ENCODE measurements around the gene RNF214.
"Not testable (repeated sequence)": the region's sequence is repeated elsewhere in the genome, so short reads cannot be mapped to it uniquely, and the experiment has no call there.

RNF214 gene

DNA sequence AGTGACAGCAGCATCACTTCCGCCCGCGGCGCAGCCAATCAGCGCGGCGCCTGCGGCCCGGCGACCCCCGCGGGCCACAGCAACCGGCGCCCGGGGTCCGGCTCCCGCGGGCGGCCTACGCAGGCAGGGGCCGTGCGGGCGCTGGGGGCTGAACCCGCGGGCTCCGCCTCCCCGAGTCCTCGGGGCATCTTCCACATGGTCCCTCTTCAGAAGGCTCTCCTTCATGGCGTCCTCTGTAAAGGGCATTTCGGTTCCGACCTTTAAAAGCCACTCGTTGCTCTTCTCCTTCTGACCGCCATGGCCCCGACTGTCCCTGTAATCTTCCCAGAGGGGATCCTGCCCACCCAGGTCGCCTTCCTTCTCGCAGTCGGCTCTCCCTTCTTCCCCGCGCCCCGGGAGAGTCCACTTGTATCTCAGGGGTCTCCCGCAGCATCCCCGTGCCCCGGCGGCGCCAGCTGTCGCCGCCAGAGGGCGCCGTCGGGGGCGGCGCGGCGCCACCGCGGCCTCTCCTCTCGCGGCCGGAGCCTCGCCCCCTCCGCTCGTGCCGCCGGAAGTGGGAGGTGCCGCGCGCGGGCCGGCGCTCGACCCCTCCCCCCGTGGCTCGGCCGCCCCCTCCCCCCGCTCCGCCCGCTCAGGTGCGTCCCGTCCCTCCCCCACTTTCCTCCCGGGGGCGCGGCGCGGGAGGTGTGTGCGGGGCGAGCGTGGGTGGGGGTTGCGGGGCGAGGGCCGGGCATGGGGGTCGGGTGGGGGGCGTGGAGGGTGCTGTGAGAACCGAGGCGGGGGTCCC is at the start of gene RNF214:
Gene RNF214, plus strand, starts transcription at position 580 of the 787 bp plus-strand sequence. CDS start 1,602 bp downstream, outside the sequence.
- DNase-seq: peak; percentile 76

DNA sequence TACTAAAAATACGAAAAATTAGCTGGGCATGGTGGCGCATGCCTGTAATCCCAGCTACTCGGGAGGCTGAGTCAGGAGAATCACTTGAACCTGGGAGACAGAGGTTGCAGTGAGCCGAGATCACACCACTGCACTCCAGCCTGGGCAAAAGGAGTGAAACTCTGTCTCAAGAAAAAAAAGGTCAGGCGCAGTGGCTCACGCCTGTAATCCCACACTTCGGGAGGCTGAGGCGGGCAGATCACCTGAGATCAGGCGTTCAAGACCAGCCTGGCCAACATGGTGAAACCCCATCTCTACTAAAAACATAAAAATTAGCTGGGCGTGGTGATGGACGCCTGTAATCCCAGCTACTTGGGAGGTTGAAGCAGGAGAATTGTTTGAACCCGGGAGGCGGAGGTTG is 49.3 kb upstream of the RNF214 start:
- DNase-seq: not testable (repeated sequence)

DNA sequence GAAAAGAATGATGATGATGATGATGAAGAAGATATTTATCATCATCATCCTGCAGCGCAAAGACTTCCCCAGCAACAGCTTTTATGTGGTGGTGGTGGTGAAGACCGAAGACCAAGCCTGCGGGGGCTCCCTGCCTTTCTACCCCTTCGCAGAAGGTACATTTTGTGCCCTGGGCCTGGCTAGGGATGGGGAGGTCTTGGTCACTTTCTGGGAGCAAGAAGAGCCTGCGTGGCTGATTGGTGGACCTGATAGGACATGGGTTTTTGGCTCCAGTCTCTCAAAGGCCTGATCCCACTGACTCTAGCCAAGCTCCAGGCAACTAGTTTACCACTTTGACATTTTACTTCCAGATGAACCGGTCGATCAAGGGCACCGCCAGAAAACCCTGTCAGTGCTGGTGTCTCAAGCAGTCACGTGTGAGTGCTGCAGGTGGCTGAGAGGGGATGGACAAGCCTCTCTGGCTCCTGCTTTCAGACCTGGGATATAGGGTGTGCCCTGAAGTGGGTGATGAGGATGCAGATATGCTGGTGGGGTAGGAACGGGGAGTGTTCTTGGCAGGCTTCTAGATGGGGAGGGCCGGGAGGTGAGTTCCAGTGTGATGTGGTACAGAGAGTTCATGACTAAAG is 48.6 kb upstream of the RNF214 start:
- no peak for DNase-seq

DNA sequence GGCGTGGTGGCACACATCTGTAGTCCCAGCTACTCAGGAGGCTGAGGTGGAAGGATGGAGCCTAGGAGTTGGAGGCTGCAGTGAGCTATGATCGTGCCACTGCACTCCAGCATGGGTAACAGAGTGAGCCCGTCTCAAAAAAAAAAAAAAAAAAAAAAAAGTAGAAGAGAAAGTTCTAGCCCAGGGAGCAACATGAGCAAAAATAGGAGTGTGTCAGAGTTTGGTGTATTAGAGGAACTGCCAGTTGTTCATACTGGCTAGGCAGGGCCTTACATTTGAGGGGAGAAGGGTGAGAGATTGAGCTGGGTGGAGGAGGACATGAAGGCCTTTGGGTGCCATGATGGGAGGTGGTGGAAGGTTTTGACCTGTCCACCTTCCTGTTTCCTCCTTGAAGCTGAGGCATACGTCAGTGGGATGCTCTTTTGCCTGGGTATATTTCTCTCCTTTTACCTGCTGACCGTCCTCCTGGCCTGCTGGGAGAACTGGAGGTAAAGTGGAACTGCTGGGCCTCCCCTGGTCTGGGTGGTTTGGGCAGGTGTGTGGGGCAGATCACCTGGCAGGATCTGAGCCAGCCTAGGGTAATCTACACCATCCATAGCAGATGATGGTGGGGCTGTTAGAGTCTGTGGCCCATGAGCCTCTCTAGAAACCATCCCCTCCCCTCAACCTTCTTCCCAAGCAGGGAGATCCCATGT is 46.6 kb upstream of the RNF214 start:
- DNase-seq: no peak

DNA sequence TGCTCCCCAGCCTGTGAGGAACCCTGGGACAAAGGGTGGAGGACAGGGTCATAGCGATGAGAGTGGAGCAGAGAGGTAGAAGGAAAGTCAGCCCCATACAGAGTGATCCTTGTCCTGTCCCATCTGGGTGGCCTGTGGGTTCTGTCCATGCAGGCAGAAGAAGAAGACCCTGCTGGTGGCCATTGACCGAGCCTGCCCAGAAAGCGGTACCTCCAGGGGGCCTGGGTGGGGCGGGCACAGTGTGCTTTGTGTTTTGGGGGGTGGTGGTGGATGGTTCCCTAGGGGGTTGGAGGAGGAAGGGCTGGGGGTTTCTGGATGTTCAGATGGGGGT is 46.1 kb upstream of the RNF214 start:
- DNase-seq: no peak

DNA sequence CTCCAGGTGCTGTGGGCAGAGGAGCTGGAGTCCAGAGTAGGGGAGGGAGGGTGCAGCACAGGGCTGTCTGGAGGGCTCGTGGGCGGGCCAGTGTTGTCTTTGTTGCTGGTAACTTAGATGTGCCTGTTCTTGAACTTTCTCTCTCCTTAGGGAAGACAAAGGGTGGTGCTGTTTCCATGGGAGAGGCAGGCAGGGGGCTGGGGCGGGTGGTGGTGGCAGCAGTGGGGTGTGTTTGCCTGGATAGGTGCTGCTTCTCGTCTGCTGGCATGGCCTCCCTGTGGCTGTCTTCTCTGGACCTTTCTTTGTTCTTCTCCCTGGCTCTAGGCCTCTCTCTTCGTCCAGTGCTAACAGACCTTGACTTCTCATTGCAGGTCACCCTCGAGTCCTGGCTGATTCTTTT is 45.5 kb upstream of the RNF214 start:
- no peak for DNase-seq

DNA sequence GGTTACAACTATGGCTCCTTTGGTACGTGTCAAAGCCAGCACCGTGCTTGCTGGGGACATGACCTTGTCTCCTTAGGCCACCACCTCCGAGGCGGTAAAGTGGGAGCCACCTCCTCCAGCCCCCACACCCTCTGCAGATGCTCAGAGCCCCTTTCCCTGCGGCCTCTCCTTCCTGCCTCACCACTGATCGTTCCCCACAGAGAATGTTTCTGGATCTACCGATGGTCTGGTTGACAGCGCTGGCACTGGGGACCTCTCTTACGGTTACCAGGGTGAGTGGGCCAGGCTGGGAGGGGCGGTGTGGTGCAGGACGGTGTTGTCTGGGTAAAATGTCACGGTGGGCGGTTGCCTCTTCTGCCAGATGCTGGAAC is 45.1 kb upstream of the RNF214 start:
- no peak for DNase-seq

DNA sequence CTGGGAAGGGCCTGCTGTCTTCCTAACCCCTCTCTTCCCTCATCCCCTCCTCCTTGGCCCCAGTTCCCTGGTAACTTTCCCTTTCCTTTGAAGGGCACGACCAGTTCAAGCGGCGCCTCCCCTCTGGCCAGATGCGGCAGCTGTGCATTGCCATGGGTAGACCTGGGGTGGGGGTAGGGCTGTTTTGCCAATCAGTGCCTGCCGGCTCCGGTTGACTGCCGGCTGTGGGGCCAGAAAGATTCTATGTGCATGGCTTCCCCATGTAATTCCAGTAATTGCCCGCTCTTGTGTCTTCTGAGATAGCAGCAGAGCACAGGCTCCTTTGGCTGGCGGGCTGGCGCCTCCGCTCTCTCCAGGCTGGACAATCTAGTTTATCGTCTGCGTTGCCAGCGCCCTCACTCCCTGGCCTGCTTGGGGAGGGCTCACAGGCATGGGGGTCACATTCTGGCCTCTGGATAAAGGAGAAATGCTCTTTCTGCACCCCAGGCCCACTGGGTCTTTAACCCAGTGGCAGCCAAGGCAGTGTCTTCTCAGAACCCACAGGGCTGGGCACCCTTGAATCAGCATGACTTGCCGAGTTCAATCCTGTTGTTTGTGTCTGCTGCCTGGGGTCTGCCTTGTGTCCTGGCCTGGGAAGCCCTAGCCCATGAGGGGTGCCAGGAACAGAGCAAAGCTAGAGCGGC is 44.5 kb upstream of the RNF214 start:
- DNase-seq: no peak

DNA sequence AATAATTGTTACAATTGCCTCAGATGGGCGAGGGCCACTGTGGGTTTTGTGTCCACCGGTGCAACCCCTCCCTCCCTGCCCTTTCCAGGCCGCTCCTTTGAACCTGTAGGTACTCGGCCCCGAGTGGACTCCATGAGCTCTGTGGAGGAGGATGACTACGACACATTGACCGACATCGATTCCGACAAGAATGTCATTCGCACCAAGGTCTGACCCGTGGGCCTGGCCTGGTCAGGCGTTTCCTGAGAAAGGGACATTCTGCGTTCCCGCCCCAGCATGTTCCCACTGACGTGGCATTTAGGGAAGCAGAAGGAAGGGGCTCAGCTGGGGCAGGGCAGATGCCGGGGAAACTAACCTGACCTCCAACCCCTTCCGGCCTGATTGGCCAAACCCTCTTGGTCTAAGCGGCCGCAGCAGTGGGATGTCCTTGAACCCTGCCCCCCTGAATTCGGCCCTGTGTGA is 43.8 kb upstream of the RNF214 start:
- DNase-seq: no peak

DNA sequence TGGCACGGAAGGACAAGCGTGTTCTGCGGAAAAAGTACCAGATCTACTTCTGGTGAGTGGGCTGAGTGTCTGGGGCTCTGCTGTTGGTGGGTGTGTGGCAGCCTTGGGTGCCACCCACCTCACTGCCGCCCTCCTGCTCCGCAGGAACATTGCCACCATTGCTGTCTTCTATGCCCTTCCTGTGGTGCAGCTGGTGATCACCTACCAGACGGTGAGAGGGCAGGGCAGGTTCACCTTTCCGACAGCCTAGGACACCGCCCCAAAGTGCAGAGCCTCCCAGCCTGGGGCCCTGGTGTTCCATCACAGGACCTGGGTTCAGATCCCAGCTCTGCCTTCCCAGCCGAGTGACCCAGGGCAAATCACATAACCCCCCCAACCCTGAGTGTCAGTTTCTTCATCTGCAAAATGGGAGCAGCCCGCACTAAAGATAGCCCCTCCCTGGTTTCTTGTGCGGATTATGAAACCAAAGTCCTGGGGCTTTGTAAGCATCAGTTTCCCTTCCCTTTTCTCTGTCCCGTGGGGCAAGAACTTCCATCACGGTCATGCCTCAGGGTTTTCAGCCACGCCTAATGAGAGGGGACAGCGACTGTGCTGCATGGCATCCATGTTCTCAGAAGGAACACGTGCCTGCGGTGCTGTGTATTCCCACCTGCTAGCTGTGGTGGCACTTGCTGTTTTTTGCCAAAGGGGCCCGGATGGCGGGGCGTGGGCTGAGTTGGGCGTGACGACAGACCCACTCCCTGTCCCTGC is 43.1 kb upstream of the RNF214 start:
- DNase-seq: no peak

DNA sequence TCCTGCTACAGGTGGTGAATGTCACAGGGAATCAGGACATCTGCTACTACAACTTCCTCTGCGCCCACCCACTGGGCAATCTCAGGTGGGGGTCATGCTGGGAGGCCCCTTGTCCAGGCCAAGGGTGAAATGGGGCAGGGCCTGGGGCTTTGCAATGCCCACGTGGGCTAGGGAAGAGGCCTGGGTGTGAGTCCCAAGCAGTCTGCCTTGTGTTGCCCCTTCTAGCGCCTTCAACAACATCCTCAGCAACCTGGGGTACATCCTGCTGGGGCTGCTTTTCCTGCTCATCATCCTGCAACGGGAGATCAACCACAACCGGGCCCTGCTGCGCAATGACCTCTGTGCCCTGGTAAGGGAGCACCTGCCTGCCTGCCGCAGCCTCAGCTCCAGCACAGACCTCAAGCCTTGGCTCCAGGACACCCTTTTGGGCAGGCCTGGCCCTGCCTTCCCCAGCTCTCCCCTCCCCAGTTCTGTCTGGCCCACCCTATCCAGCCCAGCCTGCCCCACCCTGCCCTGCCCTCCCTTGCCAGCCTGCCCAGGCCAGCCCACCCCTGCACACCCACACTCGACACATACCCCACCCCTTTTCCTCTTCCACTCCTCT is 42.4 kb upstream of the RNF214 start:
- DNase-seq: no peak

DNA sequence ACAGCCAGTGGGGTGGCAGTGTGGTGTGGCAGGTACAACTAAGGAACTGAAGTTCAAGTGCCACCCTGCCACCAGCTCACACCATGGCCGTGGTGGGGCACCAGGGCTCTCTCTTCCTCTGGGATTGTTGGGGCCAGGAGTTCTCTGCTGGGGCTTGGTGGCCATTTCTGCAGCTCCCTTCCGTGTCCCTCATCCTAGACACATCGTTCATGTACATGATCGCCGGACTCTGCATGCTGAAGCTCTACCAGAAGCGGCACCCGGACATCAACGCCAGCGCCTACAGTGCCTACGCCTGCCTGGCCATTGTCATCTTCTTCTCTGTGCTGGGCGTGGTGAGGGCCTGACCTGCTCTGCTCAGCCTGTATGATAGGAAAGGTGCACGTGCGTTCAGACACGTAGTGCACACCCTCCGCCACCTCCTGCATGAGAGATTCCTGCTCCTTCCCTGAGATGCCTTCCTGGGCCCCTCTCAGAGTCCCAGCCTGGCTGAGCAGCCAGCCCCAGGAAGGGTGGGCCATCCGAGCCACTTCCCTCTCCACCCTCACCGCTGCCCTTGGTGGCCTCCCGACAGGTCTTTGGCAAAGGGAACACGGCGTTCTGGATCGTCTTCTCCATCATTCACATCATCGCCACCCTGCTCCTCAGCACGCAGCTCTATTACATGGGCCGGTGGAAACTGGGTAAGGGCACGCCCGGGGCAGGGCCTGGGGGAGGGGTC is 40.6 kb upstream of the RNF214 start:
- no peak for DNase-seq

DNA sequence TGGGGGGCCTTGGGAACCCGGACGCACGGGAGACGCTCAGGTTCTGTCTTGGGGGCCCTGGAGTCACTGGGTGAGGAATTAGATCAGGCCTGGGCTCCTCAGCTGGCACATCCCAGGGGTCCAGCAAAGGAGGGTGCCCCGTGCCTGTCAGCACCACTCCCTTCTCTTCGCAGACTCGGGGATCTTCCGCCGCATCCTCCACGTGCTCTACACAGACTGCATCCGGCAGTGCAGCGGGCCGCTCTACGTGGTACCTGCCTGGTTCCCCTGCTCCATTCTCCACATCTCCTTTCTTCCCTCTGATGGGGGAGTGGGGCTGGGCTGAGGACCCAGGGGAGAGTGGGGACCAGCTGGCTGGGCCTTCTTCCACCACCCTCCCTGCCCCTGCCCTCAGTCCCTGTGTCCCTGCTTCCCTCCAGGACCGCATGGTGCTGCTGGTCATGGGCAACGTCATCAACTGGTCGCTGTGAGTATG is 40.0 kb upstream of the RNF214 start:
- no peak for DNase-seq

DNA sequence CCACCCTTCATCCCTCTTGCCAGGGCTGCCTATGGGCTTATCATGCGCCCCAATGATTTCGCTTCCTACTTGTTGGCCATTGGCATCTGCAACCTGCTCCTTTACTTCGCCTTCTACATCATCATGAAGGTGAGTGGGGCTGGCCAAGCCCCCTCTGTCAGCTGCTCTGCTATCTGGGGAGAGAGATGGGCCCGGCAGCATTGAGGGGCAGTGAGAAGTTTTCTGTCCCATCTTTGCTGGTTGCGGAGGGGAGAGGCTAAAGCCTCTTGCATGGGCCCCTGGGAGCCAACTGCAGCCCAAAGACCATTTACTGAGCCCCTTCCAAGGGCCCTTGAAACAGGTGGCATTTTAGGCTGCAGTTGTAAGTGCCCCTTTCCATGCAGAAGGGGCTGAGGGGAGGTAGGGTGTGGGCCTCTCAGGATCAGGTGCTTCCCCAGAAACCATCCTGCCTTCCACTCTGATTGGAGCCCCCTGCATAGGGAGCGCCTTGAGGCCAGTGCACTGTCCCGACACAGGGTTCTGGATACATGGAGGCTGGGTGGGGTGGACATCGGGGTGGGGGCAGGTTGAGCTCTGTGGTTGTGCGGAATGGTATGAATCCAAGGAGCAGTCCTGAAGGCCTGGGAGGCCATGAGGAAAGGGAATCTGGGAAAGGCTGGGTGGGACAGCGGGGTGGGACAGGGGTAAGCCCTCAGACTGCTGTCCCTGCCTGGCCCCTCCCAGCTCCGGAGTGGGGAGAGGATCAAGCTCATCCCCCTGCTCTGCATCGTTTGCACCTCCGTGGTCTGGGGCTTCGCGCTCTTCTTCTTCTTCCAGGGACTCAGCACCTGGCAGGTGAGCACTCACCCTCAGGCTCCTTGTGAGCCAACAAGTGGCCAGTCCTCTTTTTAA is 39.1 kb upstream of the RNF214 start:
- DNase-seq: no peak

DNA sequence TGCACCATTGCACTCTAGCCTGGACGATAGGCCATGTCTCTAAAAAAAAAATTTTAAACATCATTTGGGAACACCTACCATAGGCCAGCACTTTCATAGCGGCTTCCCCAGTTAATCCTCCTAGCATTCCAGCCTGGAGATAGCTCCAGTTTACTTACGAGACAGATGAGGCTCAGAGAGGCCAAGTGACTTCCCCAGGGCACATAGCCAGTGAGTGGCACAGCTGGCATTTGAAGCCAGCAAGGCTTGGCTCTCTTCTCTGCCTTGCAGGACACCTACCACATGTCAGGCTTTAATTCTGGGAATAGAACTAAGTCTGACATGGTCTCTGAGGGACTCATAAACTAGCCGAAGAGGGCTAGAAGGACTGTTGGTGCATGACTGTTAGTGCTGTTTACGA is 38.2 kb upstream of the RNF214 start:
- no peak for DNase-seq

DNA sequence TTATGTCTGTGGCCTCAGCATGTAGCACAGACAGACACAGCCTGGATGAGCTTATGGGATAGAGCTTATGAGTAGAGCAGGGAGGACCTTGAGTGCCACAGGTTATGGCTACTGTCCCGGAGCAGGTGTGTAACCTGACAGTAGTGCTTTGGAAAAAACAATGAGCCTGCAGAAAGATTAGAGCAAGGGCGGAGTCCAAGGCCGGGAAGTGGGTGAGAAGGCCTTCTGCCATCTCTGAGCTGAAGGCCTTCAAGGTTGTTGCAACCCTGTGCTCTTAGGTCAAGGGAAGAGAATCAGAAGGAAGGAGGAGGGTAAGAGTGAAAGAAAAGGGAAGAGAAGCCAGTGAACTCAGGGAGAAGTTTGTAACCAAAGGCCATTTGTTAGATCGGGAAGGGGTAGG is 37.2 kb upstream of the RNF214 start:
- DNase-seq: no peak

DNA sequence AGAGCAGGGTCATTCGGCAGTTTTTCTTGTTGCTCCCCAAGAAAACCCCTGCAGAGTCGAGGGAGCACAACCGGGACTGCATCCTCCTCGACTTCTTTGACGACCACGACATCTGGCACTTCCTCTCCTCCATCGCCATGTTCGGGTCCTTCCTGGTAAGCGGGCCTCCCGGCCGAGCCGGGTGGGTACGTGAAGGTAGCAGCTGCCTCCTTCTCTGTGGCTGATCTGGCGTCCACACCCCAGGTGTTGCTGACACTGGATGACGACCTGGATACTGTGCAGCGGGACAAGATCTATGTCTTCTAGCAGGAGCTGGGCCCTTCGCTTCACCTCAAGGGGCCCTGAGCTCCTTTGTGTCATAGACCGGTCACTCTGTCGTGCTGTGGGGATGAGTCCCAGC is 36.7 kb upstream of the RNF214 start:
- no peak for DNase-seq

DNA sequence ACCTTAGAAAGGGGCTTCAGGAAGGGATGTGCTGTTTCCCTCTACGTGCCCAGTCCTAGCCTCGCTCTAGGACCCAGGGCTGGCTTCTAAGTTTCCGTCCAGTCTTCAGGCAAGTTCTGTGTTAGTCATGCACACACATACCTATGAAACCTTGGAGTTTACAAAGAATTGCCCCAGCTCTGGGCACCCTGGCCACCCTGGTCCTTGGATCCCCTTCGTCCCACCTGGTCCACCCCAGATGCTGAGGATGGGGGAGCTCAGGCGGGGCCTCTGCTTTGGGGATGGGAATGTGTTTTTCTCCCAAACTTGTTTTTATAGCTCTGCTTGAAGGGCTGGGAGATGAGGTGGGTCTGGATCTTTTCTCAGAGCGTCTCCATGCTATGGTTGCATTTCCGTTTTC is 35.5 kb upstream of the RNF214 start:
- no peak for DNase-seq

DNA sequence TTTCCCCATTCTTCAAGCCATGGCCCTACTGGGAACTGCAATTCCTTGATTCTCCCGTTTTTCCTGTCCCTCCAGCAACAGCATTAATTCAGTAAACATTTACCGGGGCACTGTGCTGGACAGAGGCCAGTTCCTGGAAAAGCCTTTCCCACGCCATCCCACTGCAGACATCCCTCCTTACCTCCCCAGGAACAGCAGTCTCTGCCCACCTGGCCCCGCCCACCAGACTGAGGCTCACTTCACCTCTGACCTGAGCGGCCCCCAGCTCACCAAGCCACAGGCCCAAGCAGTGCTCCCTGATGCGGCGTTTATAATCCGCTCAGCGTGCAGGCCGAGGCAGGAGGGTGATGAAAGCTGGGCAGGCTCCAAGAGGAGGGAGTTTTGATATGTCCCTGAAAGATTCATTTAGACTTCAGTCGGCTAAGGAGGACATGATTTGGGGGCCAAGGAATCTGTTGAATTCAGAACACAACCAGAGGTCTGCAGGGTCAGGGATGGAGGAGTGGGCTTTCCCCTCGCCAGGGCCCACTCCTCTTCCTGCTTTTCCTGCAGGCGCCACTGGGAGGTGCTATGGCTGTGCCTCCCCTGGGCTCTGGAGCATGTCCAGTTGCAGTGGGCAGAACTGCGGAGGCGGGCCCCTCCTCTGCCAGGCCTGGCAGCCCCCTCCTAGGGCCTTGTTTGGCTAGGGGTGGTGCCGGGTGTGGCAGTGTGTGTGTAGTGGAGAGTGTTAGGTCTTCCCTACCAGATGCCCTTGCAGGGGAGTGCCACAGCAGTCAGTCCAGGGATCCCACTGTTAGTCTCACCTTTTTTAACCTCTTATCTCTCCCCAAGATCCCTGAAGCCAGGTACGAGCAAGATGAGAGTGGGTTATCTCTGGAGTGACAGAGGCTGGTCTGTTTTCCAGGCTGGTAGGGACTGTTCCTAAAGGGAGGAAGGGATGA is 34.7 kb upstream of the RNF214 start:
- DNase-seq: no peak

Measured in stimulated activated CD4-positive, alpha-beta T cell treated with anti-CD3 and anti-CD28 coated beads, Interleukin-4, amount 100 ng/mL, for 1 hour (primary cell).